SK-N-SH treated with all-trans-retinoic acid at 6 μM for 48 hours (cell line): ENCODE data around the gene APOL2.
"Not testable (repeated sequence)": the region's sequence is repeated elsewhere in the genome, so short reads cannot be mapped to it uniquely, and the experiment has no call there.

Experiments
- ATAC-seq: fragments of 200-7000 bp; cut with Tn5 transposase; 3 replicates; pipeline ENCODE4 v1.9.1; 2020; ENCODE audit warnings: mild to moderate bottlenecking, moderate library complexity
- ARNTL ChIP-seq: fragments of 450-650 bp; formaldehyde crosslinking; IDR thresholded peaks from 2 replicates; pipeline ENCODE4 v1.5.0; 2020; ENCODE audit warnings: low read depth, mild to moderate bottlenecking, moderate library complexity, borderline replicate concordance
- CREB5 ChIP-seq: fragments of 250-450 bp; sonication (Bioruptor Pico); IDR thresholded peaks from 2 replicates; pipeline ENCODE4 v1.5.1; 2020; ENCODE audit warnings: low read depth, mild to moderate bottlenecking, moderate library complexity
- CSDC2 ChIP-seq: fragments of 250-450 bp; sonication (Bioruptor Pico); IDR thresholded peaks from 2 replicates; pipeline ENCODE4 v1.5.0; 2020; ENCODE audit warnings: mild to moderate bottlenecking, moderate library complexity
- CSRNP3 ChIP-seq: fragments of 250-450 bp; sonication (Bioruptor Pico); IDR thresholded peaks from 2 replicates; pipeline ENCODE4 v1.5.1; 2021; ENCODE audit warnings: mild to moderate bottlenecking, moderate library complexity
- ESRRG ChIP-seq: fragments of 250-450 bp; sonication (Bioruptor Pico); IDR thresholded peaks from 2 replicates; pipeline ENCODE4 v1.6.1; 2021; ENCODE audit warnings: mild to moderate bottlenecking
- GLIS3 ChIP-seq: fragments of 250-450 bp; sonication (Bioruptor Pico); IDR thresholded peaks from 2 replicates; pipeline ENCODE4 v1.5.0; 2020; ENCODE audit warnings: mild to moderate bottlenecking, moderate library complexity
- ISL1 ChIP-seq: fragments of 250-450 bp; sonication (Bioruptor Pico); IDR thresholded peaks from 2 replicates; pipeline ENCODE4 v2.1.2; 2022; ENCODE audit warnings: mild to moderate bottlenecking, moderate library complexity
- OSR1 ChIP-seq: fragments of 250-450 bp; sonication (Bioruptor Pico); IDR thresholded peaks from 2 replicates; pipeline ENCODE4 v1.8.0; 2022; ENCODE audit warnings: moderate library complexity, mild to moderate bottlenecking, inconsistent platforms
- PATZ1 ChIP-seq: fragments of 250-450 bp; sonication (Bioruptor Pico); IDR thresholded peaks from 2 replicates; pipeline ENCODE4 v1.8.0; 2020; ENCODE audit warnings: mild to moderate bottlenecking, moderate library complexity, borderline replicate concordance
- POU6F1 ChIP-seq: fragments of 250-450 bp; sonication (Bioruptor Pico); IDR thresholded peaks from 2 replicates; pipeline ENCODE4 v1.8.0; 2021; ENCODE audit warnings: low read depth, mild to moderate bottlenecking, moderate library complexity, borderline replicate concordance
- RARB ChIP-seq: fragments of 250-450 bp; sonication (Bioruptor Pico); IDR thresholded peaks from 2 replicates; pipeline ENCODE4 v1.8.0; 2021; ENCODE audit warnings: mild to moderate bottlenecking, moderate library complexity
- SNAI2 ChIP-seq: fragments of 250-450 bp; sonication (Bioruptor Pico); IDR thresholded peaks from 2 replicates; pipeline ENCODE4 v1.5.0; 2020; ENCODE audit warnings: mild to moderate bottlenecking, moderate library complexity
- TCF4 ChIP-seq: fragments of 250-450 bp; sonication (Bioruptor Pico); IDR thresholded peaks from 2 replicates; pipeline ENCODE4 v1.8.0; 2021; ENCODE audit warnings: mild to moderate bottlenecking, moderate library complexity, borderline replicate concordance
- TOX ChIP-seq: fragments of 250-450 bp; sonication (Bioruptor Pico); IDR thresholded peaks from 2 replicates; pipeline ENCODE4 v1.8.0; 2021; ENCODE audit warnings: mild to moderate bottlenecking, moderate library complexity, borderline replicate concordance
- TSHZ2 ChIP-seq: fragments of 250-450 bp; sonication (Bioruptor Pico); IDR thresholded peaks from 2 replicates; pipeline ENCODE4 v1.5.0; 2020; ENCODE audit warnings: mild to moderate bottlenecking, moderate library complexity
- ZC3H10 ChIP-seq: fragments of 250-450 bp; sonication (Bioruptor Pico); IDR thresholded peaks from 2 replicates; pipeline ENCODE4 v1.5.1; 2021; ENCODE audit warnings: mild to moderate bottlenecking, moderate library complexity
- ZFP3 ChIP-seq: fragments of 250-450 bp; sonication (Bioruptor Pico); IDR thresholded peaks from 2 replicates; pipeline ENCODE4 v1.5.0; 2020; ENCODE audit warnings: mild to moderate bottlenecking, moderate library complexity
- ZNF565 ChIP-seq: fragments of 450-650 bp; formaldehyde crosslinking; conservative IDR thresholded peaks from 2 replicates; pipeline ENCODE4 v1.5.0; 2020; ENCODE audit warnings: low read depth, mild to moderate bottlenecking, moderate library complexity
- ZNF70 ChIP-seq: fragments of 450-650 bp; formaldehyde crosslinking; IDR thresholded peaks from 2 replicates; pipeline ENCODE4 v1.5.0; 2020; ENCODE audit warnings: mild to moderate bottlenecking, moderate library complexity
- ZNF8 ChIP-seq: fragments of 450-650 bp; formaldehyde crosslinking; IDR thresholded peaks from 2 replicates; pipeline ENCODE4 v1.5.0; 2020; ENCODE audit warnings: mild to moderate bottlenecking, moderate library complexity

The APOL2 gene

GRCh38 chr22:36204632-36205015, 34.7 kb downstream of the APOL2 start:
- ATAC-seq, result no peak
- no peak for TF ChIP-seq POU6F1 (CRISPR knock-in tag)
- no peak for TF ChIP-seq ZC3H10 (CRISPR knock-in tag)
- no peak for TF ChIP-seq ZNF565
- TF ChIP-seq PATZ1 (CRISPR knock-in tag), result no peak
- TF ChIP-seq OSR1, result no peak
- TF ChIP-seq ZFP3, result no peak
- TF ChIP-seq GLIS3 (CRISPR knock-in tag), result no peak
- no peak for TF ChIP-seq ARNTL (CRISPR knock-in tag)
- TF ChIP-seq CSRNP3 (CRISPR knock-in tag), result no peak

GRCh38 chr22:36204001-36204631, 35.2 kb downstream of the APOL2 start:
- no peak for TF ChIP-seq RARB (CRISPR knock-in tag)
- TF ChIP-seq CSRNP3 (CRISPR knock-in tag), result no peak
- TF ChIP-seq TSHZ2 (CRISPR knock-in tag), result no peak
- no peak for TF ChIP-seq ISL1 (CRISPR knock-in tag)
- TF ChIP-seq SNAI2 (CRISPR knock-in tag), result no peak
- TF ChIP-seq PATZ1 (CRISPR knock-in tag), result no peak
- TF ChIP-seq ESRRG, result no peak
- TF ChIP-seq POU6F1 (CRISPR knock-in tag), result no peak
- no peak for TF ChIP-seq ZNF70
- no peak for TF ChIP-seq ZNF8 (CRISPR knock-in tag)
- TF ChIP-seq ZC3H10 (CRISPR knock-in tag), result no peak
- TF ChIP-seq OSR1, result no peak
- no peak for TF ChIP-seq ZFP3
- no peak for TF ChIP-seq ARNTL (CRISPR knock-in tag)
- TF ChIP-seq TCF4 (CRISPR knock-in tag), result no peak
- no peak for TF ChIP-seq GLIS3 (CRISPR knock-in tag)
- TF ChIP-seq CREB5 (CRISPR knock-in tag), result no peak
- no peak for TF ChIP-seq CSDC2 (CRISPR knock-in tag)
- no peak for TF ChIP-seq TOX (CRISPR knock-in tag)
- TF ChIP-seq, all 23 proteins: peak for 0
- no peak for ATAC-seq

GRCh38 chr22:36203441-36203840, 35.9 kb downstream of the APOL2 start:
- ATAC-seq, result not testable (repeated sequence)

- ATAC-seq, result not testable (repeated sequence)
Observed at GRCh38 chr22:36202906-36203305, 36.4 kb downstream of the APOL2 start.
